Uterus (tissue), 4 donors: Measurements from ENCODE around the gene SH3BP5. TPM values are rescaled to one million over a fixed set of nuclear protein-coding genes. Genes with fewer than 3 reads are reported as not detected.

Source experiments
- DNase-seq, 2 donors: peaks; one replicate each; pipeline ENCODE4 v3.0.0-alpha.2; 2019 to 2020
- H3K27ac ChIP-seq, 2 donors: fragments of 200-600 bp; sonication (generic); 1 replicate in 1 of 2; 2 replicates in 1 of 2; pipeline ENCODE4 v1.5.1; 2016 to 2018
- H3K27me3 ChIP-seq, 2 donors: fragments of 200-600 bp; sonication (generic); one replicate each; pipeline ENCODE4 v1.5.1; 2018 to 2019; ENCODE audit warnings: control low read depth in 1 of 2
- H3K36me3 ChIP-seq, 2 donors: fragments of 200-600 bp; sonication (generic); one replicate each; pipeline ENCODE4 v1.5.1; 2019; ENCODE audit warnings: control low read depth in 1 of 2
- H3K4me1 ChIP-seq, 2 donors: fragments of 200-600 bp; sonication (generic); one replicate each; pipeline ENCODE4 v1.5.1; 2018 to 2019; ENCODE audit warnings: control low read depth in 1 of 2
- H3K4me3 ChIP-seq, 2 donors: fragments of 200-600 bp; sonication (generic); 1 replicate in 1 of 2; 2 replicates in 1 of 2; pipeline ENCODE4 v1.5.1; 2018 to 2019; ENCODE audit warnings: mild to moderate bottlenecking in 1 of 2
- H3K9me3 ChIP-seq, 2 donors: fragments of 200-600 bp; sonication (generic); one replicate each; pipeline ENCODE4 v1.5.1; 2019; ENCODE audit warnings: control low read depth in 1 of 2
- POLR2A ChIP-seq, 2 donors: fragments of 450-650 bp; IDR thresholded peaks; one replicate each; pipeline ENCODE4 v1.6.1; 2016; ENCODE audit warnings: antibody characterized with exemption in 2 of 2, mild to moderate bottlenecking in 1 of 2, moderate library complexity in 1 of 2
- intact Hi-C: fragments of 100-400 bp; cut with DNase I; formaldehyde crosslinking; loops from one replicate; pipeline ENCODE4 v1.15.1; 2023; ENCODE audit warnings: low total_unique reads
- total RNA-seq, 4 donors: library from RNA; depleted of rRNA in 3 of 4; stranded (reverse); fragments of >200 nt in 3 of 4; gene quantifications; one replicate each; pipeline versions ENCODE4 v1.1.0 to v1.2.4, GENCODE V29; 2014 to 2023
- TF ChIP-seq, protein P1 (sequence below), 4 experiments: fragments of 200-600 bp in 2 of 4; fragments of 450-650 bp in 2 of 4; sonication (generic) in 2 of 4; IDR thresholded peaks; one replicate each; pipeline ENCODE4 v1.5.1; 2016 to 2019; ENCODE audit warnings: antibody characterized with exemption in 4 of 4, mild to moderate bottlenecking in 2 of 4, moderate library complexity in 1 of 4
- donor health status: DM: yes; HTN: yes; CAD: no.

The SH3BP5 gene, protein sequence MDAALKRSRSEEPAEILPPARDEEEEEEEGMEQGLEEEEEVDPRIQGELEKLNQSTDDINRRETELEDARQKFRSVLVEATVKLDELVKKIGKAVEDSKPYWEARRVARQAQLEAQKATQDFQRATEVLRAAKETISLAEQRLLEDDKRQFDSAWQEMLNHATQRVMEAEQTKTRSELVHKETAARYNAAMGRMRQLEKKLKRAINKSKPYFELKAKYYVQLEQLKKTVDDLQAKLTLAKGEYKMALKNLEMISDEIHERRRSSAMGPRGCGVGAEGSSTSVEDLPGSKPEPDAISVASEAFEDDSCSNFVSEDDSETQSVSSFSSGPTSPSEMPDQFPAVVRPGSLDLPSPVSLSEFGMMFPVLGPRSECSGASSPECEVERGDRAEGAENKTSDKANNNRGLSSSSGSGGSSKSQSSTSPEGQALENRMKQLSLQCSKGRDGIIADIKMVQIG
- total RNA-seq: 100 to 1,000 TPM in 1 of 4 donors, 10 to 100 TPM in 3; 58.8 to 154 (median 75.5) TPM

DNA sequence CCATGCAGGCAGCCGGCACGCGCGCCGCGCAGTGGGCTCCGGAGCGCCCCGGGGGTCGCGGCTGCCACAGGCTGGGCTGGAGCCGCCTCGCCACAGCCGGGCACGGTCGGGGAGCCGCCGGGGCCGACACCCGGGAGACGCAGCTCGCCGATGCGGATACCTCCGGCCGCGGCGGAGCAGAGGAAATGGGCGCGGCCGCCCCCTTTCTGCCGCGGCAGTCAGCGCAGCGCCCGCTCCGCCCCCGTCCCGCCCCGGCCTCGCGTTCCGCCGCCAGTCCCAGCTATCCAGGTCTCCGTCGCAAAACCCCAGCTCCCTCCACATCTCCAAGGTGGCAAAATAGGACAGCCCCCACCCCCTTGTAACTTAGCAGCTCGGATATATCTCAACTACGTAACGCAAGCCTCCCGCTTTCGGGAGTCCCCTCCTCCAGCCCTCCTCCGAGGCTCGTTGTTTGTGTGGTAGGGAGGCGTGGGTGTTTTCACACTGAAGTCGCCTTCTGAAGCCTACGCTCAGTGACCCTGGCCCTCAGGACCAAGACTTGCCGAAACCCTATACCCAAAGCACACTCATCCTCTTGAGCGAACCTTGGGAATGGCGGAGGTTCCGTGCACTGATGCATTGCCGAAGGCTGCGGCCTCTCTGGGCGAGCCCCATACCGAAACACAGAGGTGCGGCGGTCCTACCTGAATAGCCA is at the start of gene SH3BP5:
Gene SH3BP5, minus strand, starts transcription at position 182 of the 694 bp plus-strand sequence. Its CDS starts 178 bp downstream, at position 4.
- H3K4me3 ChIP-seq: peak within 1 kb of the TSS; percentile 72 to 95
- peaks cover 17 to 19% of the 10 kb centered on the region in 2 donors for H3K4me1 ChIP-seq
- H3K27ac ChIP-seq: peak within 1 kb of the TSS; percentile 93 to 97
- TF ChIP-seq POLR2A (IDR thresholded peaks at IDR 0.05): peak in 1 of 2 donors; percentile 90
- TF ChIP-seq, protein P1, sequence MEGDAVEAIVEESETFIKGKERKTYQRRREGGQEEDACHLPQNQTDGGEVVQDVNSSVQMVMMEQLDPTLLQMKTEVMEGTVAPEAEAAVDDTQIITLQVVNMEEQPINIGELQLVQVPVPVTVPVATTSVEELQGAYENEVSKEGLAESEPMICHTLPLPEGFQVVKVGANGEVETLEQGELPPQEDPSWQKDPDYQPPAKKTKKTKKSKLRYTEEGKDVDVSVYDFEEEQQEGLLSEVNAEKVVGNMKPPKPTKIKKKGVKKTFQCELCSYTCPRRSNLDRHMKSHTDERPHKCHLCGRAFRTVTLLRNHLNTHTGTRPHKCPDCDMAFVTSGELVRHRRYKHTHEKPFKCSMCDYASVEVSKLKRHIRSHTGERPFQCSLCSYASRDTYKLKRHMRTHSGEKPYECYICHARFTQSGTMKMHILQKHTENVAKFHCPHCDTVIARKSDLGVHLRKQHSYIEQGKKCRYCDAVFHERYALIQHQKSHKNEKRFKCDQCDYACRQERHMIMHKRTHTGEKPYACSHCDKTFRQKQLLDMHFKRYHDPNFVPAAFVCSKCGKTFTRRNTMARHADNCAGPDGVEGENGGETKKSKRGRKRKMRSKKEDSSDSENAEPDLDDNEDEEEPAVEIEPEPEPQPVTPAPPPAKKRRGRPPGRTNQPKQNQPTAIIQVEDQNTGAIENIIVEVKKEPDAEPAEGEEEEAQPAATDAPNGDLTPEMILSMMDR (IDR thresholded peaks at IDR 0.05): peak; percentile 75 to 96 (median 91)
- intact Hi-C loops: loop anchor here (2.0 kb wide), 1 partner anchor 64 kb away; no protein-coding TSS in a partner anchor
- no peaks in the 10 kb centered on the region for H3K9me3 ChIP-seq
- DNase-seq: peak; percentile 73 to 83
- H3K36me3 ChIP-seq: no peaks in the 10 kb centered on the region
- no peaks in the 10 kb centered on the region for H3K27me3 ChIP-seq

DNA sequence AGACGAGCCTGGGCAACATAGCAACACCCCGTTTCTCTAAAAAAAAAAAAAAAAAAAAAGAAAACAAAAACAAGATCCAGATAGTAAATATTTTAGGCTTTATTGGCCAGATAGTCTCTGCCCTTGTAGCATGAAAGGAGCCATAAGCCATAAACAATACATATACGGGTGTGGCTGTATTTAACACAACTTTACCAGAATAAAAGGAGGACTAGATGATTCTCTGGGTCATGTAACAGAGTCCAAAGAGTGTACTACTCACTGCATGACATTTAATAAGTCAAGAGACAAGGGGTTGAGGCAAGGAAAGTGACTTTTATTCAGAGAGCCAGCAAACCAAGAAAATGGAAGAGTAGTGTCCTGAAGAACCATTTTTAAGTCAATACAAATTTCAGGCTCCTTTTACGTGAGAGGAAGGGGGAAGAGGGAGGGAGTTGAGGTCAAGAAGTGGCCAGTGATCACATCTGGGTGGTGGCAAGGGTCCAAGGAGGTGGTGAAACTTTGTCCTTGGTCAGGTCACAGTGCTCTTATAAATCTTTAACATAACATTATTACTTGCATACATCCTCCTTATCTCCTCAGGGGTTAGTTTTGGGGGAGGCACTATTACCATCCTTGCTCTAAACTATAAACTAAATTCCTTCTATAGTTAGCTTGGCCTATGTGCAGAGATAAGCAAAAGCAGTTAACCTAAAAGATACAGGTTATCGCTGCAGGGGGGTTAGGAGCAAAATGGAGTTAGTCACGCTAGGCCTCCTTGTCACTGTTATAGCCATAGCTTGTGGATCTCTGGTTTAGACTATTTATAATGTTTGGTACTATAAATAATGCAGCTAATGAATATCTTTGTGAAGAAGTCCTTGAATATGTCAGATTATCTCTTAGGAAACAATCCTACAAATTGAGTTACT is 48.8 kb upstream of the SH3BP5 start:
- TF ChIP-seq POLR2A (IDR thresholded peaks at IDR 0.05): no peak
- TF ChIP-seq, protein P1 (IDR thresholded peaks at IDR 0.05): no peak
- Histone ChIP-seq H3K27me3 (no peaks in the 10 kb centered on the region), H3K27ac (no peak overlapping the region), H3K4me3 (no peak overlapping the region), H3K4me1 (no peaks in the 10 kb centered on the region), H3K9me3 (peaks cover 0 to 4% of the 10 kb centered on the region in 2 donors), H3K36me3 (no peaks in the 10 kb centered on the region)
- DNase-seq: no peak
- intact Hi-C loops: loop anchor here (5.0 to 10.0 kb wide), 2 partner anchors 44 to 176 kb away; partner anchors contain the start of gene CAPN7

DNA sequence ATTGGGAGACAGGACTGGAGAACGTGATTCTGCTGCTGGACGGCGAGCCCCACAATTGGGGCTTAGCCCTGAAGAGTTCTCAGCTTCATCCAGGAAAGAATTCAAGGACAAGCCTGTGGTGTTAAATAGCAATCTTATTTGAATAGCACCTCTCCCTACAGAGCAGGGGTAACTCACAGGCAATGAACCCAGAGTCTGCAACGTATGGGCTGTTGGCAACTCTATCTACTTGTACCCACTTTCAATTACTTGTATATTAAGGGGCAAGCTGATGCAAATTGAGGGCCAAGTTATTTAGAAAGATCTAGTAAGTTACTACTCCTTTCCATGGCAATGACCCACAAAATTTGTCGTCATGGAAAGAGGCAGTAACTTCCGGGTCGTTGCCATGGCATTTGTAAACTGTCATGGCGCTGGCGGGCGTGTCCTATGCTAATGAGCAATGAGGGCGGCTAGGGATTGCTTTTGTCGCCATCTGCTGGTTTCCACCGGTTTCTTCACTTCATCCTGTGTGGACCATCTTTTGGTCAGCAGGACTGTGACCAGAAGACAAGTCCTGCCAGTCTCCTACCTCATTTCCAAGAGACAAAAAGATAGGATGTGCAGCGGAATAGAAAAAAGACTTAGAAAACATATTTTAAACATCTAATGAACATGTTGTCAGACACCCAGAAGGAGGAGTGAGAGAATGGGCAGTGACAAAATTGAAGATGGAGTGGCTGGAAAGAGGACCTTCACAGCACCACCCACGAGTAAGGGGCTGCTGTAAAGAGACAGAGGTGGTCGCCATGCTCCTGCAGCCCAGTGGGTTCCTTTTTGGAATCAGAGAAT is 45.8 kb upstream of the SH3BP5 start:
- Histone ChIP-seq H3K9me3 (no peaks in the 10 kb centered on the region), H3K4me1 (no peaks in the 10 kb centered on the region), H3K36me3 (no peaks in the 10 kb centered on the region), H3K27me3 (no peaks in the 10 kb centered on the region), H3K27ac (peak overlapping the region; percentile 75), H3K4me3 (no peak overlapping the region)
- TF ChIP-seq, protein P1 (IDR thresholded peaks at IDR 0.05): peak; percentile 85 to 97 (median 93)
- no peak for TF ChIP-seq POLR2A (IDR thresholded peaks at IDR 0.05)
- intact Hi-C loops: loop anchor here (5.0 kb wide), 1 partner anchor 111 kb away; no protein-coding TSS in a partner anchor
- peak; percentile 96 to 97 for DNase-seq

DNA sequence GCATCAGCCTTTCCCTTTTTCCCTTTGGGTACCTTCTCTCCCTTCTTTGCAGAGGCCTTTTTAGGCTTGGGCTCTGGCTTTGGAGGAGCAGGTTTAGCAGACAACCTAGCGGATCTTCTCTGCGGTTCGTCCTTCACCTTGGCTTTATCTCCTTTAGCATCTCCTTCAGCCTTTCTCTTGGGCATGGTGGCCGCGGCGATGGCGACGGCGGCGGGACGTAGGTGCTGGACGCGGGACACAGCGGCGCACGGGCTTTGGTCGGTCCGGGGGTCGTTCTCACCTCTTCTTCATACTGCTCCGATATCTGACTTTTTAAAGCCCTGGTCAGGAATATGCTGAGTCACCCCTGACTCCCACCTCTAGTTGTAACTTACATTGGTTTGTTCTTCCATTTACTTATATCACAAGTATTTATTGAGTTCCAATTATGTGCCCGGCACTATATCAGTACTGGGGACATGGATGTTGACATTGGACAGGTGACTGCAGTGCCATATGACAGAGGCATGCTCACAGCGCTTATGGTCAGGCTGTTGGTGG is 43.1 kb upstream of the SH3BP5 start:
- no peak overlapping the region for H3K27ac ChIP-seq
- TF ChIP-seq POLR2A (IDR thresholded peaks at IDR 0.05): no peak
- TF ChIP-seq, protein P1 (IDR thresholded peaks at IDR 0.05): no peak
- H3K9me3 ChIP-seq: no peaks in the 10 kb centered on the region
- H3K36me3 ChIP-seq: no peaks in the 10 kb centered on the region
- no peaks in the 10 kb centered on the region for H3K27me3 ChIP-seq
- intact Hi-C loops: loop anchor here (5.0 kb wide), 1 partner anchor 108 kb away; no protein-coding TSS in a partner anchor
- no peak overlapping the region for H3K4me3 ChIP-seq
- no peaks in the 10 kb centered on the region for H3K4me1 ChIP-seq
- DNase-seq: no peak
